Activated CD4-positive, alpha-beta memory T cell treated with anti-CD3 and anti-CD28 coated beads for 36 hours (primary cell): ENCODE results near the gene PTPN3. TPM values are rescaled to one million over a fixed set of nuclear protein-coding genes. Genes with fewer than 3 reads are reported as not detected.

Source experiments
- CTCF ChIA-PET: fragments of 350-600 bp; sonication (Branson Sonifier 250); formaldehyde crosslinking; loops from one replicate; lab custom pipeline; 2021; ENCODE audit warnings: antibody characterized with exemption, inconsistent platforms; lab: Charles Lee
- POLR2A ChIA-PET: fragments of 350-600 bp; sonication (Branson Sonifier 250); formaldehyde crosslinking; loops from one replicate; lab custom pipeline; 2021; ENCODE audit warnings: antibody characterized with exemption; lab: Charles Lee
- DNase-seq: peaks from one replicate; pipeline ENCODE4 v3.0.0-alpha.2; 2020
- H3K27ac Mint-ChIP-seq: one replicate; pipeline ENCODE4 v1.8.0; 2021; ENCODE audit warnings: mixed read lengths
- H3K27me3 Mint-ChIP-seq: one replicate; pipeline ENCODE4 v1.8.0; 2021; ENCODE audit warnings: mixed read lengths
- H3K36me3 Mint-ChIP-seq: one replicate; pipeline ENCODE4 v1.8.0; 2021; ENCODE audit warnings: mixed read lengths
- H3K4me1 Mint-ChIP-seq: one replicate; pipeline ENCODE4 v1.8.0; 2021; ENCODE audit warnings: low read depth, mixed read lengths
- H3K4me3 Mint-ChIP-seq: one replicate; pipeline ENCODE4 v1.8.0; 2021; ENCODE audit warnings: mild to moderate bottlenecking, mixed read lengths
- H3K9me3 Mint-ChIP-seq: one replicate; pipeline ENCODE4 v1.8.0; 2021; ENCODE audit warnings: mixed read lengths
- intact Hi-C: fragments of 100-400 bp; cut with micrococcal nuclease; formaldehyde crosslinking; loops from one replicate; pipeline ENCODE4 v1.15.1; 2023
- total RNA-seq, 2 experiments: library from RNA; stranded (reverse); gene quantifications; one replicate each; pipeline ENCODE4 v1.2.3, GENCODE V29; 2021

PTPN3 gene
- total RNA-seq, 2 experiments from 2014 or later = 0.52 to 0.56 TPM

GRCh38 chr9:109391176-109391575, 106.9 kb downstream of the PTPN3 start:
- Mint-ChIP-seq H3K9me3 (no peaks in the 10 kb centered on the region), H3K27me3 (peaks cover 8% of the 10 kb centered on the region), H3K36me3 (no peaks in the 10 kb centered on the region), H3K27ac (no peak overlapping the region), H3K4me3 (no peak overlapping the region), H3K4me1 (no peaks in the 10 kb centered on the region)
- no peak for DNase-seq
- CTCF ChIA-PET = no interaction called here
- intact Hi-C loops = no loop called here
- POLR2A ChIA-PET = no interaction called here

GRCh38 chr9:109387856-109388255, 110.3 kb downstream of the PTPN3 start:
- H3K27me3 Mint-ChIP-seq = peaks cover 13% of the 10 kb centered on the region
- H3K4me3 Mint-ChIP-seq = no peak overlapping the region
- no peak overlapping the region for H3K27ac Mint-ChIP-seq
- no peaks in the 10 kb centered on the region for H3K4me1 Mint-ChIP-seq
- intact Hi-C loops = no loop called here
- DNase-seq = no peak
- H3K36me3 Mint-ChIP-seq = no peaks in the 10 kb centered on the region
- no peaks in the 10 kb centered on the region for H3K9me3 Mint-ChIP-seq
- POLR2A ChIA-PET = no interaction called here
- CTCF ChIA-PET = no interaction called here

- DNase-seq = no peak
- no peaks in the 10 kb centered on the region for H3K36me3 Mint-ChIP-seq
- CTCF ChIA-PET = no interaction called here
- intact Hi-C loops = no loop called here
- no peak overlapping the region for H3K4me3 Mint-ChIP-seq
- no peaks in the 10 kb centered on the region for H3K4me1 Mint-ChIP-seq
- H3K27ac Mint-ChIP-seq = no peak overlapping the region
- H3K9me3 Mint-ChIP-seq = no peaks in the 10 kb centered on the region
- POLR2A ChIA-PET = no interaction called here
- H3K27me3 Mint-ChIP-seq = peaks cover 16% of the 10 kb centered on the region
Observed at GRCh38 chr9:109387206-109387605, 110.9 kb downstream of the PTPN3 start.

- no peak overlapping the region for H3K4me3 Mint-ChIP-seq
- peaks cover 15% of the 10 kb centered on the region for H3K27me3 Mint-ChIP-seq
- no peaks in the 10 kb centered on the region for H3K9me3 Mint-ChIP-seq
- CTCF ChIA-PET = no interaction called here
- H3K4me1 Mint-ChIP-seq = no peaks in the 10 kb centered on the region
- POLR2A ChIA-PET = no interaction called here
- no peak for DNase-seq
- intact Hi-C loops = no loop called here
- H3K27ac Mint-ChIP-seq = no peak overlapping the region
- H3K36me3 Mint-ChIP-seq = no peaks in the 10 kb centered on the region
Observed at GRCh38 chr9:109385499-109385898, 112.6 kb downstream of the PTPN3 start.

GRCh38 chr9:109383947-109384346, 114.2 kb downstream of the PTPN3 start:
- H3K4me3 Mint-ChIP-seq = no peak overlapping the region
- H3K27me3 Mint-ChIP-seq = peaks cover 19% of the 10 kb centered on the region
- H3K36me3 Mint-ChIP-seq = no peaks in the 10 kb centered on the region
- H3K27ac Mint-ChIP-seq = no peak overlapping the region
- CTCF ChIA-PET = no interaction called here
- no peaks in the 10 kb centered on the region for H3K9me3 Mint-ChIP-seq
- intact Hi-C loops = no loop called here
- H3K4me1 Mint-ChIP-seq = no peaks in the 10 kb centered on the region
- POLR2A ChIA-PET = no interaction called here
- DNase-seq = no peak

- ChIA-PET POLR2A (no interaction called here), CTCF (no interaction called here)
- Mint-ChIP-seq H3K9me3 (no peaks in the 10 kb centered on the region), H3K4me3 (no peak overlapping the region), H3K36me3 (no peaks in the 10 kb centered on the region), H3K27me3 (peaks cover 19% of the 10 kb centered on the region), H3K27ac (no peak overlapping the region), H3K4me1 (no peaks in the 10 kb centered on the region)
- no peak for DNase-seq
- intact Hi-C loops = no loop called here
Observed at GRCh38 chr9:109383356-109383755, 114.8 kb downstream of the PTPN3 start.

- ChIA-PET CTCF (no interaction called here), POLR2A (no interaction called here)
- Mint-ChIP-seq H3K27me3 (peaks cover 17% of the 10 kb centered on the region), H3K9me3 (no peaks in the 10 kb centered on the region), H3K36me3 (no peaks in the 10 kb centered on the region), H3K4me3 (no peak overlapping the region), H3K27ac (no peak overlapping the region), H3K4me1 (no peaks in the 10 kb centered on the region)
- DNase-seq = no peak
- intact Hi-C loops = no loop called here
Observed at GRCh38 chr9:109382585-109382984, 115.5 kb downstream of the PTPN3 start.

- Mint-ChIP-seq H3K9me3 (no peaks in the 10 kb centered on the region), H3K27me3 (peaks cover 17% of the 10 kb centered on the region), H3K27ac (no peak overlapping the region), H3K36me3 (no peaks in the 10 kb centered on the region), H3K4me3 (no peak overlapping the region), H3K4me1 (no peaks in the 10 kb centered on the region)
- intact Hi-C loops = no loop called here
- CTCF ChIA-PET = no interaction called here
- POLR2A ChIA-PET = no interaction called here
- DNase-seq = no peak
Observed at GRCh38 chr9:109382182-109382581, 115.9 kb downstream of the PTPN3 start.

- no peaks in the 10 kb centered on the region for H3K9me3 Mint-ChIP-seq
- H3K36me3 Mint-ChIP-seq = no peaks in the 10 kb centered on the region
- intact Hi-C loops = no loop called here
- DNase-seq = no peak
- CTCF ChIA-PET = no interaction called here
- no peak overlapping the region for H3K27ac Mint-ChIP-seq
- POLR2A ChIA-PET = no interaction called here
- peaks cover 14% of the 10 kb centered on the region for H3K27me3 Mint-ChIP-seq
- H3K4me3 Mint-ChIP-seq = no peak overlapping the region
- H3K4me1 Mint-ChIP-seq = no peaks in the 10 kb centered on the region
Observed at GRCh38 chr9:109381011-109381729, 116.9 kb downstream of the PTPN3 start.

GRCh38 chr9:109379513-109379912, 118.6 kb downstream of the PTPN3 start:
- no peaks in the 10 kb centered on the region for H3K9me3 Mint-ChIP-seq
- no peak for DNase-seq
- no peaks in the 10 kb centered on the region for H3K4me1 Mint-ChIP-seq
- no peaks in the 10 kb centered on the region for H3K36me3 Mint-ChIP-seq
- H3K27ac Mint-ChIP-seq = no peak overlapping the region
- intact Hi-C loops = no loop called here
- peaks cover 10% of the 10 kb centered on the region for H3K27me3 Mint-ChIP-seq
- ChIA-PET CTCF (no interaction called here), POLR2A (no interaction called here)
- H3K4me3 Mint-ChIP-seq = no peak overlapping the region

- ChIA-PET CTCF (interaction anchor here (0.7 kb wide), 1 partner anchor 33 kb away, joined by 3 read pairs; no protein-coding TSS in a partner anchor), POLR2A (no interaction called here)
- H3K4me1 Mint-ChIP-seq = no peaks in the 10 kb centered on the region
- no peak overlapping the region for H3K4me3 Mint-ChIP-seq
- H3K27me3 Mint-ChIP-seq = peaks cover 9% of the 10 kb centered on the region
- H3K36me3 Mint-ChIP-seq = no peaks in the 10 kb centered on the region
- no peaks in the 10 kb centered on the region for H3K9me3 Mint-ChIP-seq
- H3K27ac Mint-ChIP-seq = no peak overlapping the region
- intact Hi-C loops = no loop called here
- no peak for DNase-seq
Observed at GRCh38 chr9:109378316-109378715, 119.8 kb downstream of the PTPN3 start.

GRCh38 chr9:109372246-109372645, 125.9 kb downstream of the PTPN3 start:
- POLR2A ChIA-PET = no interaction called here
- no peaks in the 10 kb centered on the region for H3K4me1 Mint-ChIP-seq
- no peak overlapping the region for H3K27ac Mint-ChIP-seq
- peaks cover 3% of the 10 kb centered on the region for H3K9me3 Mint-ChIP-seq
- H3K27me3 Mint-ChIP-seq = no peaks in the 10 kb centered on the region
- no peak overlapping the region for H3K4me3 Mint-ChIP-seq
- intact Hi-C loops = no loop called here
- no peak for DNase-seq
- CTCF ChIA-PET = no interaction called here
- no peaks in the 10 kb centered on the region for H3K36me3 Mint-ChIP-seq

GRCh38 chr9:109371374-109371773, 126.7 kb downstream of the PTPN3 start:
- no peaks in the 10 kb centered on the region for H3K36me3 Mint-ChIP-seq
- intact Hi-C loops = no loop called here
- H3K4me1 Mint-ChIP-seq = no peaks in the 10 kb centered on the region
- ChIA-PET POLR2A (no interaction called here), CTCF (no interaction called here)
- H3K9me3 Mint-ChIP-seq = peaks cover 3% of the 10 kb centered on the region
- no peaks in the 10 kb centered on the region for H3K27me3 Mint-ChIP-seq
- no peak overlapping the region for H3K4me3 Mint-ChIP-seq
- H3K27ac Mint-ChIP-seq = no peak overlapping the region
- no peak for DNase-seq
